Chondrocyte (in vitro differentiated cells): Measurements from ENCODE around the gene DACT2. TPM values are rescaled to one million over a fixed set of nuclear protein-coding genes. Genes with fewer than 3 reads are reported as not detected.
"Not testable (repeated sequence)": the region's sequence is repeated elsewhere in the genome, so short reads cannot be mapped to it uniquely, and the experiment has no call there.

Experiments used
- DNase-seq: peaks from one replicate; pipeline ENCODE4 v3.0.0; 2021; ENCODE audit warnings: mixed read lengths, low spot score
- H3K27ac Mint-ChIP-seq: one replicate; pipeline ENCODE4 v1.8.0; 2021; ENCODE audit warnings: mild to moderate bottlenecking, moderate library complexity, mixed read lengths; ENCODE audit not compliant: unreplicated experiment
- H3K27me3 Mint-ChIP-seq: 2 replicates; pipeline ENCODE4 v1.8.0; 2021; ENCODE audit warnings: low read depth, mixed read lengths
- H3K36me3 Mint-ChIP-seq: 2 replicates; pipeline ENCODE4 v1.8.0; 2021; ENCODE audit warnings: low read depth, mixed read lengths
- H3K4me1 Mint-ChIP-seq: 2 replicates; pipeline ENCODE4 v1.8.0; 2021; ENCODE audit warnings: low read depth, mild to moderate bottlenecking, mixed read lengths
- H3K4me3 Mint-ChIP-seq: one replicate; pipeline ENCODE4 v1.8.0; 2021; ENCODE audit warnings: mild to moderate bottlenecking, moderate library complexity, mixed read lengths; ENCODE audit not compliant: unreplicated experiment
- H3K9me3 Mint-ChIP-seq: 2 replicates; pipeline ENCODE4 v1.8.0; 2021; ENCODE audit warnings: low read depth, mixed read lengths
- CTCF ChIP-seq: fragments of 200-600 bp; sonication (generic); IDR thresholded peaks from 2 replicates; pipeline ENCODE4 v1.5.0; 2021; ENCODE audit warnings: antibody characterized with exemption, mild to moderate bottlenecking, moderate library complexity
- total RNA-seq: library from RNA; stranded (reverse); gene quantifications from 3 replicates; pipeline ENCODE4 v1.2.1, GENCODE V29; 2021

Gene DACT2
- total RNA-seq, 1 donor from 2014 or later = 4.6 TPM

- peak overlapping the region; percentile 81 for H3K27ac Mint-ChIP-seq
- no peak for DNase-seq
- H3K4me3 Mint-ChIP-seq = peak overlapping the region; percentile 12
Observed at GRCh38 chr6:168314948-168315347, 4.6 kb downstream of the DACT2 start.

GRCh38 chr6:168314021-168314420, 5.6 kb downstream of the DACT2 start:
- Mint-ChIP-seq H3K4me1 (peaks cover 37% of the 10 kb centered on the region), H3K4me3 (no peak overlapping the region), H3K9me3 (no peaks in the 10 kb centered on the region), H3K27ac (no peak overlapping the region), H3K27me3 (peaks cover 6% of the 10 kb centered on the region), H3K36me3 (peaks cover 2% of the 10 kb centered on the region)
- no peak for DNase-seq
- TF ChIP-seq CTCF = no peak

More at GRCh38 chr6:168314948-168315347, 4.6 kb downstream of the DACT2 start:
- H3K36me3 Mint-ChIP-seq = peaks cover 1% of the 10 kb centered on the region
- no peaks in the 10 kb centered on the region for H3K9me3 Mint-ChIP-seq
- peaks cover 39% of the 10 kb centered on the region for H3K4me1 Mint-ChIP-seq
- TF ChIP-seq CTCF = peak; percentile 81
- H3K27me3 Mint-ChIP-seq = peaks cover 6% of the 10 kb centered on the region

- TF ChIP-seq CTCF = no peak
- Mint-ChIP-seq H3K27me3 (peaks cover 4% of the 10 kb centered on the region), H3K4me1 (peaks cover 34% of the 10 kb centered on the region), H3K27ac (no peak overlapping the region), H3K4me3 (no peak overlapping the region), H3K9me3 (no peaks in the 10 kb centered on the region), H3K36me3 (peaks cover 4% of the 10 kb centered on the region)
- DNase-seq = no peak
Observed at GRCh38 chr6:168313431-168314011, 6.1 kb downstream of the DACT2 start.

GRCh38 chr6:168312125-168312507, 7.5 kb downstream of the DACT2 start:
- not testable (repeated sequence) for H3K27me3 Mint-ChIP-seq, H3K27ac Mint-ChIP-seq, H3K4me3 Mint-ChIP-seq

GRCh38 chr6:168311410-168312124, 8.0 kb downstream of the DACT2 start:
- Mint-ChIP-seq H3K36me3 (peaks cover 4% of the 10 kb centered on the region), H3K27me3 (no peaks in the 10 kb centered on the region), H3K4me1 (peaks cover 28% of the 10 kb centered on the region), H3K9me3 (no peaks in the 10 kb centered on the region), H3K27ac (no peak overlapping the region), H3K4me3 (no peak overlapping the region)
- no peak for DNase-seq
- no peak for TF ChIP-seq CTCF

More at GRCh38 chr6:168312125-168312507, 7.5 kb downstream of the DACT2 start:
- H3K4me1 Mint-ChIP-seq = peaks cover 28% of the 10 kb centered on the region
- DNase-seq, H3K36me3 Mint-ChIP-seq, H3K9me3 Mint-ChIP-seq: not testable (repeated sequence)
